ENCODE measurements around the gene PSAP. TPM values are rescaled to one million over a fixed set of nuclear protein-coding genes. Genes with fewer than 3 reads are reported as not detected.
"Not testable (repeated sequence)": the region's sequence is repeated elsewhere in the genome, so short reads cannot be mapped to it uniquely, and the experiment has no call there.

PSAP gene
- total RNA-seq: 653 TPM

GRCh38 chr10:71850743-71851464 lies at the start of gene PSAP:
PSAP (minus strand) TSS chr10:71851251; CDS start chr10:71851221, 30 bp downstream.
- Histone ChIP-seq H3K27me3 (no peaks in the 10 kb centered on the region), H3K36me3 (no peaks in the 10 kb centered on the region), H3K9me3 (no peaks in the 10 kb centered on the region), H3K27ac (peak within 1 kb of the TSS; percentile 97), H3K4me1 (peaks cover 0 to 25% of the 10 kb centered on the region in 2 donors), H3K4me3 (peak within 1 kb of the TSS; percentile 93 to 97)
- intact Hi-C loops (cut with DNase I): loop anchor here (1.0 to 10.0 kb wide), 4 partner anchors 9 to 636 kb away; partner anchors contain the start of gene UNC5B
- TF ChIP-seq, protein P1, sequence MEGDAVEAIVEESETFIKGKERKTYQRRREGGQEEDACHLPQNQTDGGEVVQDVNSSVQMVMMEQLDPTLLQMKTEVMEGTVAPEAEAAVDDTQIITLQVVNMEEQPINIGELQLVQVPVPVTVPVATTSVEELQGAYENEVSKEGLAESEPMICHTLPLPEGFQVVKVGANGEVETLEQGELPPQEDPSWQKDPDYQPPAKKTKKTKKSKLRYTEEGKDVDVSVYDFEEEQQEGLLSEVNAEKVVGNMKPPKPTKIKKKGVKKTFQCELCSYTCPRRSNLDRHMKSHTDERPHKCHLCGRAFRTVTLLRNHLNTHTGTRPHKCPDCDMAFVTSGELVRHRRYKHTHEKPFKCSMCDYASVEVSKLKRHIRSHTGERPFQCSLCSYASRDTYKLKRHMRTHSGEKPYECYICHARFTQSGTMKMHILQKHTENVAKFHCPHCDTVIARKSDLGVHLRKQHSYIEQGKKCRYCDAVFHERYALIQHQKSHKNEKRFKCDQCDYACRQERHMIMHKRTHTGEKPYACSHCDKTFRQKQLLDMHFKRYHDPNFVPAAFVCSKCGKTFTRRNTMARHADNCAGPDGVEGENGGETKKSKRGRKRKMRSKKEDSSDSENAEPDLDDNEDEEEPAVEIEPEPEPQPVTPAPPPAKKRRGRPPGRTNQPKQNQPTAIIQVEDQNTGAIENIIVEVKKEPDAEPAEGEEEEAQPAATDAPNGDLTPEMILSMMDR (IDR thresholded peaks at IDR 0.05): no peak
- DNase-seq (ENCODE audit: low spot score in 2 of 2): peak; percentile 97 to 100

- Histone ChIP-seq H3K4me1 (no peaks in the 10 kb centered on the region), H3K27ac (no peak overlapping the region), H3K4me3 (no peak overlapping the region), H3K27me3 (no peaks in the 10 kb centered on the region), H3K36me3 (no peaks in the 10 kb centered on the region), H3K9me3 (no peaks in the 10 kb centered on the region)
- intact Hi-C loops (cut with DNase I): no loop called here
- DNase-seq (ENCODE audit: low spot score in 2 of 2): no peak
- TF ChIP-seq, protein P1 (IDR thresholded peaks at IDR 0.05): no peak
Observed at GRCh38 chr10:71900441-71901180, 49.6 kb upstream of the PSAP start.

GRCh38 chr10:71899665-71900412 lies 48.8 kb upstream of the PSAP start:
- TF ChIP-seq, protein P1 (IDR thresholded peaks at IDR 0.05): no peak
- H3K4me3 ChIP-seq: no peak overlapping the region
- no peak for DNase-seq (ENCODE audit: low spot score in 2 of 2)
- intact Hi-C loops (cut with DNase I): loop anchor here (10.0 kb wide), 1 partner anchor 185 kb away; the partner anchor contains the start of gene C10orf105
- no peaks in the 10 kb centered on the region for H3K4me1 ChIP-seq
- H3K27me3 ChIP-seq: no peaks in the 10 kb centered on the region
- H3K36me3 ChIP-seq: no peaks in the 10 kb centered on the region
- no peaks in the 10 kb centered on the region for H3K9me3 ChIP-seq
- H3K27ac ChIP-seq: no peak overlapping the region

GRCh38 chr10:71898346-71898745 lies 47.3 kb upstream of the PSAP start:
- H3K36me3 ChIP-seq; H3K4me1 ChIP-seq; DNase-seq (ENCODE audit: low spot score in 2 of 2); H3K27me3 ChIP-seq; H3K4me3 ChIP-seq; H3K27ac ChIP-seq; H3K9me3 ChIP-seq: not testable (repeated sequence)
- intact Hi-C loops (cut with DNase I): loop anchor here (10.0 kb wide), 1 partner anchor 184 kb away; the partner anchor contains the start of gene C10orf105

- Histone ChIP-seq H3K4me3 (no peak overlapping the region), H3K36me3 (no peaks in the 10 kb centered on the region), H3K4me1 (no peaks in the 10 kb centered on the region), H3K27ac (no peak overlapping the region), H3K9me3 (no peaks in the 10 kb centered on the region), H3K27me3 (no peaks in the 10 kb centered on the region)
- intact Hi-C loops (cut with DNase I): loop anchor here (10.0 kb wide), 1 partner anchor 179 kb away; the partner anchor contains the start of gene C10orf105
- no peak for DNase-seq (ENCODE audit: low spot score in 2 of 2)
- TF ChIP-seq, protein P1 (IDR thresholded peaks at IDR 0.05): no peak
Observed at GRCh38 chr10:71893920-71894319, 42.9 kb upstream of the PSAP start.
